Lower leg skin (tissue), 4 donors: ENCODE results near the gene WBP1. TPM values are rescaled to one million over a fixed set of nuclear protein-coding genes. Genes with fewer than 3 reads are reported as not detected.
"Not testable (repeated sequence)": the region's sequence is repeated elsewhere in the genome, so short reads cannot be mapped to it uniquely, and the experiment has no call there.

ENCODE experiments used
- DNase-seq, 2 donors: peaks; one replicate each; pipeline ENCODE4 v3.0.0-alpha.2; 2019; ENCODE audit warnings: low spot score in 2 of 2
- H3K4me3 ChIP-seq: fragments of 200-600 bp; sonication (generic); 2 replicates; pipeline ENCODE4 v1.5.1; 2017; ENCODE audit warnings: mild to moderate bottlenecking, low read depth; ENCODE audit not compliant: poor library complexity, severe bottlenecking
- CTCF ChIP-seq, 3 donors: fragments of 450-650 bp; IDR thresholded peaks; one replicate each; pipeline ENCODE4 v1.5.1; 2016; ENCODE audit warnings: antibody characterized with exemption in 3 of 3, mild to moderate bottlenecking in 3 of 3, moderate library complexity in 2 of 3
- POLR2A ChIP-seq, 2 donors: fragments of 450-650 bp; IDR thresholded peaks; one replicate each; pipeline ENCODE4 v1.6.1; 2016 to 2017; ENCODE audit warnings: antibody characterized with exemption in 2 of 2, mild to moderate bottlenecking in 1 of 2, moderate library complexity in 1 of 2
- WGBS, 2 donors: methylation state at CpG; one replicate each; pipeline ENCODE4 v1.1.5; 2018; 5-methylcytosine and 5-hydroxymethylcytosine counted together
- intact Hi-C: fragments of 100-400 bp; cut with DNase I; formaldehyde crosslinking; loops from one replicate; pipeline ENCODE4 v1.15.0; 2023; ENCODE audit warnings: low total_unique reads
- total RNA-seq, 4 donors: library from RNA; depleted of rRNA; stranded (reverse); fragments of >200 nt; gene quantifications; one replicate each; pipeline ENCODE4 v1.1.0, GENCODE V29; 2016

The WBP1 gene
- total RNA-seq, 4 donors from 2014 or later = 35.9 to 44.9 (median 38.1) TPM

- TF ChIP-seq CTCF (IDR thresholded peaks at IDR 0.05) (no peak), POLR2A (IDR thresholded peaks at IDR 0.05) (no peak)
- peak; percentile 74 to 97 for DNase-seq
- intact Hi-C loops = no loop called here
- H3K4me3 ChIP-seq = peak overlapping the region; percentile 24
- WGBS, 2 donors = 6 to 9% methylated on average over 29 to 42 of the region's 45 CpGs
Observed at GRCh38 chr2:74440378-74441169, 17.7 kb upstream of the WBP1 start.

- H3K4me3 ChIP-seq = peak overlapping the region; percentile 24
- 17 to 29% methylated on average over 28 to 29 of the region's 33 CpGs for WGBS, 2 donors
- TF ChIP-seq CTCF (IDR thresholded peaks at IDR 0.05) = no peak
- no peak for TF ChIP-seq POLR2A (IDR thresholded peaks at IDR 0.05)
- no peak for DNase-seq
- intact Hi-C loops = no loop called here
Observed at GRCh38 chr2:74441170-74441689, 17.0 kb upstream of the WBP1 start.

- intact Hi-C loops = no loop called here
- WGBS, 2 donors = 12 to 20% methylated on average over 25 to 56 of the region's 75 CpGs
- DNase-seq = peak in 1 of 2 donors; percentile 89
Observed at GRCh38 chr2:74441690-74442482, 16.4 kb upstream of the WBP1 start, which contains the start of gene RTKN. Gene RTKN, minus strand, starts transcription at chr2:74441937. Its CDS starts 121 bp downstream, at chr2:74441816.

GRCh38 chr2:74442483-74443297 is 15.5 kb upstream of the WBP1 start:
- not testable (repeated sequence) for DNase-seq
- WGBS, 2 donors = 90 to 91% methylated on average over 16 of the region's 16 CpGs

More at GRCh38 chr2:74441690-74442482, 16.4 kb upstream of the WBP1 start, which contains the start of gene RTKN:
- TF ChIP-seq CTCF (IDR thresholded peaks at IDR 0.05) (no peak), POLR2A (IDR thresholded peaks at IDR 0.05) (no peak)
- peak within 1 kb of the TSS; percentile 24 for H3K4me3 ChIP-seq

GRCh38 chr2:74444498-74445318 is 13.5 kb upstream of the WBP1 start:
- H3K4me3 ChIP-seq = no peak overlapping the region
- no peak for TF ChIP-seq POLR2A (IDR thresholded peaks at IDR 0.05)
- TF ChIP-seq CTCF (IDR thresholded peaks at IDR 0.05) = no peak
- DNase-seq = no peak
- WGBS, 2 donors = 40 to 44% methylated on average over 5 of the region's 5 CpGs
- intact Hi-C loops = no loop called here

More at GRCh38 chr2:74442483-74443297, 15.5 kb upstream of the WBP1 start:
- H3K4me3 ChIP-seq, intact Hi-C loops: not testable (repeated sequence)
